ENCODE data around the gene CYP21A2.
"Not testable (repeated sequence)": the region's sequence is repeated elsewhere in the genome, so short reads cannot be mapped to it uniquely, and the experiment has no call there.

DNA sequence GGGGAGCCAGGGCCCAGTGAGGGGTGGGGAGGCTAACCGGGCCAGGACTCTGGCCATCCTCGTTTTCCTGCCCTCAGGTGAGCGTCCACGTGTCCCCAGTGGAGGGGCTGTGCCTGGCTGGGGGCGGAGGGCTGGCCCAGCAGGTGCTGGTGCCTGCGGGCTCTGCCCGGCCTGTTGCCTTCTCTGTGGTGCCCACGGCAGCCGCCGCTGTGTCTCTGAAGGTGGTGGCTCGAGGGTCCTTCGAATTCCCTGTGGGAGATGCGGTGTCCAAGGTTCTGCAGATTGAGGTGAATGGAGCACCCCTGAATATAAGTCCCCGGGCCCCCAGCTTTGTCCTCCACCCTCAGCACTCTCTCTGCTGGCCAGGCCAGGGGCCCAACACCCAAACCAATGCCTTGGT, 43.8 kb upstream of the CYP21A2 start:
- TF ChIP-seq CTCF (IDR thresholded peaks at IDR 0.05; ENCODE audit: control extremely low read depth in 1 of 3, insufficient read depth in 1 of 3, low read depth in 1 of 3, low read length in 3 of 3); POLR2A (IDR thresholded peaks at IDR 0.05; ENCODE audit: control extremely low read depth in 1 of 2, low read depth in 2 of 2, low read length in 2 of 2); ASH2L (IDR thresholded peaks at IDR 0.05; ENCODE audit: low read length); BRCA1 (IDR thresholded peaks at IDR 0.05; ENCODE audit: low read depth, low read length); RAD21 (IDR thresholded peaks at IDR 0.05 in 1 of 2, conservative IDR thresholded peaks at IDR 0.05 in 1 of 2; ENCODE audit: low read depth in 2 of 2, low read length in 2 of 2); EP300 (IDR thresholded peaks at IDR 0.05; ENCODE audit: borderline replicate concordance in 1 of 2, low read depth in 2 of 2, low read length in 2 of 2); FOSL1 (IDR thresholded peaks at IDR 0.05; ENCODE audit: insufficient read depth, low read depth, low read length); TAF1 (IDR thresholded peaks at IDR 0.05; ENCODE audit: low read depth, low read length); POLR2AphosphoS5 (IDR thresholded peaks at IDR 0.05; ENCODE audit: low read depth, low read length): not testable (repeated sequence)
- TF ChIP-seq, protein P1, sequence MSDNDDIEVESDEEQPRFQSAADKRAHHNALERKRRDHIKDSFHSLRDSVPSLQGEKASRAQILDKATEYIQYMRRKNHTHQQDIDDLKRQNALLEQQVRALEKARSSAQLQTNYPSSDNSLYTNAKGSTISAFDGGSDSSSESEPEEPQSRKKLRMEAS (IDR thresholded peaks at IDR 0.05), result not testable (repeated sequence)
- TF ChIP-seq, protein P2, sequence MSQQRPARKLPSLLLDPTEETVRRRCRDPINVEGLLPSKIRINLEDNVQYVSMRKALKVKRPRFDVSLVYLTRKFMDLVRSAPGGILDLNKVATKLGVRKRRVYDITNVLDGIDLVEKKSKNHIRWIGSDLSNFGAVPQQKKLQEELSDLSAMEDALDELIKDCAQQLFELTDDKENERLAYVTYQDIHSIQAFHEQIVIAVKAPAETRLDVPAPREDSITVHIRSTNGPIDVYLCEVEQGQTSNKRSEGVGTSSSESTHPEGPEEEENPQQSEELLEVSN (IDR thresholded peaks at IDR 0.05), result not testable (repeated sequence)
